ENCODE measurements around the gene BCKDHA. TPM values are rescaled to one million over a fixed set of nuclear protein-coding genes. Genes with fewer than 3 reads are reported as not detected.
A peak's percentile ranks its signal among the peaks of the same experiment; 100 is the strongest.

Gene BCKDHA
- total and polyA plus RNA-seq, 9 of the 15 experiments (the other 6 are each of a cell fraction or from before 2014, with no cell fraction given): 4.5 to 52.5 (median 14.1) TPM

DNA sequence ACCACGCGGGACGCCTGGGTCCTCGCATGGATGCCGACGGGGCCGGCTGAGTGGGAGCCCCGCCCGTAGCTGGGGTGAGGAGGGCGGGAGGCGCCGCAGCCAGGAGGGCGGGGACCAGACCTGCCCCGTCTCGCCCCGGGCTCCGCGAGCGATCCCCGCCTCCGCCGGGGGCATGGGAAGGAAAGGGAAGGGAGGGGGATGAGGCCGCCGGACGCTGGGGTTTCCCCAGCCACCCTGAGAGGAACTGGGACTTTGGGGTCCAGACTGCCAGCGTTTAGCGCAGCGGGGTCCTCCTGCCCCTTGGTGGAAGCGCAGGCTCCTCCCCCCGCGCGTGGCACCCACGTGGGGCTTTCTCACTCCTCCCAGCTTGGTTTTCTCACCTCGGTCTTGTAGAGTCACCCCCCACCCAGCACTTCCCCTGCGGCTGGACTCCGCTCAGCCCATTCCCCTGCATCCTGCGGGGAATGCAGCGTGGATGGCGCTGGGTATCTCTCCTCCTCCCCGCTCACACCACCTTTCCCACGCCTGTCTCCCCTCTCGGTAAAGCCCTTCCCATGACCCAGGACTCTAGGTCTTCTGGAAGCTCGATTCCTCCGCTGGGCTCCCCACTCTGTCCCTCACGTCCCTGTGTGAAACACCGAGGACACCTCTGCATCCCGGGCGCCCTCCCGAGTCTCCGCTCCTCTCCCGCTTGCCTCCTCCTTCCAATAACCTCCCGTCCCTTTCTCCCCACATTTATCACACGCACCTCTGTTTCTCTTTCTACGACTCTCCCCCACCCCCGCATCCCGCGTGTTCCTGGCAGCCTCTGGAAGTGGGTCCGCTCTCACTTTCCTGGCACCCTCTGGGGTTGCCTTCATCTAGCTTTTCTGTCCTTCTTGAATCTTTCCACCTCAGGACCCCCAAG, 46.0 kb upstream of the BCKDHA start (continued):
- TF ChIP-seq CEBPG (CRISPR knock-in tag; IDR thresholded peaks at IDR 0.05) (no peak), CEBPG (tag; conservative IDR thresholded peaks at IDR 0.05 in 1 of 2, IDR thresholded peaks at IDR 0.05 in 1 of 2) (no peak), ZEB2 (IDR thresholded peaks at IDR 0.05) (no peak), PHF8 (IDR thresholded peaks at IDR 0.05; ENCODE audit: borderline replicate concordance, low read length) (peak; percentile 27; the same call in 1 of the 2 replicates), LEF1 (IDR thresholded peaks at IDR 0.05) (no peak), MAFF (IDR thresholded peaks at IDR 0.05; ENCODE audit: low read length) (no peak), ZNF77 (CRISPR knock-in tag; IDR thresholded peaks at IDR 0.05) (no peak), RBM14 (IDR thresholded peaks at IDR 0.05; ENCODE audit: borderline replicate concordance, insufficient read depth, low read depth, low read length) (0 out of 2 replicates have a peak, but pooled peaks have one; percentile 80), TAF7 (tag; IDR thresholded peaks at IDR 0.05) (no peak), SUPT5H (IDR thresholded peaks at IDR 0.05) (0 out of 2 replicates have a peak, but pooled peaks have one; percentile 6), POLR2AphosphoS2 (IDR thresholded peaks at IDR 0.05; ENCODE audit: low read length) (no peak), ZNF253 (CRISPR knock-in tag; conservative IDR thresholded peaks at IDR 0.05) (no peak), MAFK (IDR thresholded peaks at IDR 0.05; ENCODE audit: low read length) (no peak), WHSC1 (IDR thresholded peaks at IDR 0.05; ENCODE audit: low read length) (no peak), TAL1 (IDR thresholded peaks at IDR 0.05) (no peak), STAT5B (CRISPR knock-in tag; IDR thresholded peaks at IDR 0.05) (no peak), MED1 (CRISPR knock-in tag; IDR thresholded peaks at IDR 0.05; ENCODE audit: borderline replicate concordance) (no peak), SRSF3 (IDR thresholded peaks at IDR 0.05; ENCODE audit: insufficient read depth, low read length) (no peak), ETV1 (tag; conservative IDR thresholded peaks at IDR 0.05; ENCODE audit: low read depth) (no peak), PTTG1 (tag; IDR thresholded peaks at IDR 0.05; ENCODE audit: low read depth) (no peak), PHB2 (IDR thresholded peaks at IDR 0.05; ENCODE audit: low read depth) (no peak)
- TF ChIP-seq, protein P1, sequence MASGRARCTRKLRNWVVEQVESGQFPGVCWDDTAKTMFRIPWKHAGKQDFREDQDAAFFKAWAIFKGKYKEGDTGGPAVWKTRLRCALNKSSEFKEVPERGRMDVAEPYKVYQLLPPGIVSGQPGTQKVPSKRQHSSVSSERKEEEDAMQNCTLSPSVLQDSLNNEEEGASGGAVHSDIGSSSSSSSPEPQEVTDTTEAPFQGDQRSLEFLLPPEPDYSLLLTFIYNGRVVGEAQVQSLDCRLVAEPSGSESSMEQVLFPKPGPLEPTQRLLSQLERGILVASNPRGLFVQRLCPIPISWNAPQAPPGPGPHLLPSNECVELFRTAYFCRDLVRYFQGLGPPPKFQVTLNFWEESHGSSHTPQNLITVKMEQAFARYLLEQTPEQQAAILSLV (tag; IDR thresholded peaks at IDR 0.05): no peak
- TF ChIP-seq, protein P2, sequence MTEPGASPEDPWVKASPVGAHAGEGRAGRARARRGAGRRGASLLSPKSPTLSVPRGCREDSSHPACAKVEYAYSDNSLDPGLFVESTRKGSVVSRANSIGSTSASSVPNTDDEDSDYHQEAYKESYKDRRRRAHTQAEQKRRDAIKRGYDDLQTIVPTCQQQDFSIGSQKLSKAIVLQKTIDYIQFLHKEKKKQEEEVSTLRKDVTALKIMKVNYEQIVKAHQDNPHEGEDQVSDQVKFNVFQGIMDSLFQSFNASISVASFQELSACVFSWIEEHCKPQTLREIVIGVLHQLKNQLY (CRISPR knock-in tag; conservative IDR thresholded peaks at IDR 0.05): 0 out of 4 replicates have a peak, but pooled peaks of 1 of the 2 experiments have one; percentile 14
- TF ChIP-seq, protein P3, sequence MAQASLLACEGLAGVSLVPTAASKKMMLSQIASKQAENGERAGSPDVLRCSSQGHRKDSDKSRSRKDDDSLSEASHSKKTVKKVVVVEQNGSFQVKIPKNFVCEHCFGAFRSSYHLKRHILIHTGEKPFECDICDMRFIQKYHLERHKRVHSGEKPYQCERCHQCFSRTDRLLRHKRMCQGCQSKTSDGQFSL (CRISPR knock-in tag; IDR thresholded peaks at IDR 0.05): peak; percentile 79; the same call in 1 of the 2 replicates
- TF ChIP-seq, protein P3 (tag; IDR thresholded peaks at IDR 0.05): peak in 1 of 2 experiments; percentile 58; a peak in 1 of 4 replicates
- TF ChIP-seq, protein P4, sequence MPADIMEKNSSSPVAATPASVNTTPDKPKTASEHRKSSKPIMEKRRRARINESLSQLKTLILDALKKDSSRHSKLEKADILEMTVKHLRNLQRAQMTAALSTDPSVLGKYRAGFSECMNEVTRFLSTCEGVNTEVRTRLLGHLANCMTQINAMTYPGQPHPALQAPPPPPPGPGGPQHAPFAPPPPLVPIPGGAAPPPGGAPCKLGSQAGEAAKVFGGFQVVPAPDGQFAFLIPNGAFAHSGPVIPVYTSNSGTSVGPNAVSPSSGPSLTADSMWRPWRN (IDR thresholded peaks at IDR 0.05; ENCODE audit: low read depth): peak; percentile 98

Measured in K562 (cell line).